D721Med (cell line): ENCODE data around the gene TMEM39B.

ENCODE experiments used
- DNase-seq: peaks from one replicate; pipeline ENCODE4 v3.0.0; 2011; ENCODE audit warnings: low spot score; ENCODE audit not compliant: insufficient read length
- FAIRE-seq: peaks from 2 replicates; lab custom pipeline; 2011; peaks lifted over from hg19 to GRCh38; lab: Jason Lieb, UNC
- CTCF ChIP-seq: IDR thresholded peaks from 2 replicates; pipeline ENCODE4 v1.5.1; 2012; ENCODE audit warnings: mild to moderate bottlenecking, control low read depth; ENCODE audit not compliant: insufficient read depth; ENCODE audit errors: missing control alignments

TMEM39B gene

GRCh38 chr1:32040711-32041110, 32.0 kb upstream of the TMEM39B start:
- no peak for TF ChIP-seq CTCF
- FAIRE-seq (no peak), DNase-seq (no peak)

- TF ChIP-seq CTCF, result no peak
- no peak for DNase-seq
- FAIRE-seq, result no peak
These were observed 30.4 kb upstream of the TMEM39B start for GRCh38 chr1:32042330-32042729.

GRCh38 chr1:32044234-32044633, 28.5 kb upstream of the TMEM39B start:
- no peak for TF ChIP-seq CTCF

GRCh38 chr1:32045772-32046171, 27.0 kb upstream of the TMEM39B start:
- FAIRE-seq (no peak), DNase-seq (no peak)
- TF ChIP-seq CTCF, result no peak

More at GRCh38 chr1:32044234-32044633, 28.5 kb upstream of the TMEM39B start:
- FAIRE-seq, result no peak
- no peak for DNase-seq

- DNase-seq, result no peak
- no peak for FAIRE-seq
- no peak for TF ChIP-seq CTCF
These were observed 25.0 kb upstream of the TMEM39B start for GRCh38 chr1:32047701-32048100.

GRCh38 chr1:32048440-32048839, 24.3 kb upstream of the TMEM39B start:
- DNase-seq (no peak), FAIRE-seq (no peak)
- TF ChIP-seq CTCF, result no peak

GRCh38 chr1:32051706-32052105, 21.0 kb upstream of the TMEM39B start:
- no peak for TF ChIP-seq CTCF
- DNase-seq, result no peak
- no peak for FAIRE-seq
